Endothelial cell of umbilical vein (primary cell): Measurements from ENCODE around the gene SLC37A1. TPM values are rescaled to one million over a fixed set of nuclear protein-coding genes. Genes with fewer than 3 reads are reported as not detected.

Experiments
- BruUV-seq: library from RNA; stranded (reverse); fragments of 400-500 nt; replicated peaks from 2 replicates; lab custom pipeline; 2021; lab: Mats Ljungman, UMichigan
- CTCF ChIA-PET: fragments of 300-600, 350-600 bp; sonication (Branson Sonifier 250); formaldehyde crosslinking; loops from one replicate; lab custom pipeline; 2021; ENCODE audit warnings: antibody characterized with exemption, inconsistent platforms; lab: Charles Lee
- POLR2A ChIA-PET: fragments of 300-600, 350-600 bp; sonication (Branson Sonifier 250); formaldehyde crosslinking; loops from one replicate; lab custom pipeline; 2021; ENCODE audit warnings: antibody characterized with exemption, inconsistent platforms; lab: Charles Lee
- DNase-seq: peaks from one replicate; pipeline ENCODE4 v3.0.0-alpha.2; 2011; ENCODE audit warnings: low read depth, low spot score
- FAIRE-seq: peaks from 2 replicates; lab custom pipeline; 2011; peaks lifted over from hg19 to GRCh38; lab: Jason Lieb, UNC
- H2AFZ ChIP-seq: 2 replicates; pipeline ENCODE4 v1.6.0; 2012; ENCODE audit warnings: low read depth, low read length, control low read depth, inconsistent platforms
- H3K27ac ChIP-seq: 2 replicates; pipeline ENCODE4 v1.5.1; 2011; ENCODE audit warnings: low read depth, mild to moderate bottlenecking, control low read depth, low read length, moderate library complexity; ENCODE audit not compliant: insufficient read depth
- H3K27me3 ChIP-seq, 2 experiments: 2 replicates each; pipeline versions ENCODE4 v1.6.0 to v1.6.1; 2011; ENCODE audit warnings: low read length in 2 of 2, mixed read lengths in 1 of 2; ENCODE audit not compliant: control insufficient read depth in 2 of 2, insufficient read depth in 2 of 2
- H3K36me3 ChIP-seq, 2 experiments: 2 replicates in 1 of 2; 3 replicates in 1 of 2; pipeline ENCODE4 v1.5.1; 2011; ENCODE audit warnings: low read length in 2 of 2, mild to moderate bottlenecking in 1 of 2, moderate library complexity in 1 of 2; ENCODE audit not compliant: control insufficient read depth in 2 of 2, insufficient read depth in 2 of 2; ENCODE audit errors: extremely low read depth in 1 of 2
- H3K4me1 ChIP-seq: 3 replicates; pipeline ENCODE4 v1.5.1; 2011; ENCODE audit warnings: mild to moderate bottlenecking, low read length; ENCODE audit not compliant: control insufficient read depth, insufficient read depth; ENCODE audit errors: extremely low read depth
- H3K4me2 ChIP-seq: 2 replicates; pipeline ENCODE4 v1.6.1; 2011; ENCODE audit warnings: low read length, control low read depth, mixed read lengths; ENCODE audit not compliant: insufficient read depth
- H3K4me3 ChIP-seq, 3 experiments: fragments of 200-600 bp in 1 of 3; sonication (generic), shearing (Covaris generic) in 1 of 3; replicated peaks in 1 of 3; 2 replicates each; pipeline ENCODE4 v1.5.1; 2011 to 2016; ENCODE audit warnings: control low read depth in 3 of 3, low read length in 3 of 3, mild to moderate bottlenecking in 2 of 3, inconsistent platforms in 1 of 3, low read depth in 1 of 3, moderate library complexity in 1 of 3; ENCODE audit not compliant: insufficient read depth in 1 of 3
- H3K79me2 ChIP-seq: 2 replicates; pipeline ENCODE4 v1.6.0; 2012; ENCODE audit warnings: low read length, inconsistent platforms; ENCODE audit not compliant: control insufficient read depth, insufficient read depth
- H3K9ac ChIP-seq: replicated peaks from 2 replicates; pipeline ENCODE3; 2011; ENCODE audit warnings: low read length, control low read depth; ENCODE audit not compliant: insufficient read depth; ENCODE audit errors: extremely low read depth
- H3K9me1 ChIP-seq: replicated peaks from 3 replicates; pipeline ENCODE4 v1.6.0; 2011; ENCODE audit warnings: mild to moderate bottlenecking, low read length; ENCODE audit not compliant: control insufficient read depth, insufficient read depth; ENCODE audit errors: extremely low read depth
- H3K9me3 ChIP-seq: replicated peaks from 2 replicates; pipeline ENCODE4 v1.5.1; 2012; ENCODE audit warnings: low read length, inconsistent platforms; ENCODE audit not compliant: control insufficient read depth, insufficient read depth
- H4K20me1 ChIP-seq: replicated peaks from 2 replicates; pipeline ENCODE3; 2011; ENCODE audit warnings: mild to moderate bottlenecking, low read length; ENCODE audit not compliant: control insufficient read depth, insufficient read depth; ENCODE audit errors: extremely low read depth
- EZH2 ChIP-seq: IDR thresholded peaks from 2 replicates; pipeline ENCODE4 v1.6.1; 2012; ENCODE audit warnings: borderline replicate concordance, low read depth, mild to moderate bottlenecking, moderate library complexity, low read length, inconsistent platforms; ENCODE audit not compliant: severe bottlenecking
- FOS ChIP-seq: IDR thresholded peaks from 2 replicates; pipeline ENCODE4 v1.6.1; 2011; ENCODE audit warnings: mild to moderate bottlenecking, low read length, moderate library complexity, borderline replicate concordance; ENCODE audit not compliant: insufficient read depth
- GATA2 ChIP-seq: IDR thresholded peaks from 2 replicates; pipeline ENCODE4 v1.7.0; 2011; ENCODE audit warnings: low read depth, mild to moderate bottlenecking, moderate library complexity, mixed read lengths, low read length; ENCODE audit not compliant: insufficient read length, insufficient read depth
- JUN ChIP-seq: IDR thresholded peaks from 2 replicates; pipeline ENCODE4 v1.6.1; 2011; ENCODE audit warnings: borderline replicate concordance, low read depth; ENCODE audit not compliant: insufficient read length, insufficient read depth
- MAX ChIP-seq: IDR thresholded peaks from 2 replicates; pipeline ENCODE4 v1.6.1; 2011; ENCODE audit not compliant: insufficient read depth, insufficient read length
- MYC ChIP-seq: IDR thresholded peaks from one replicate; pipeline ENCODE4 v1.6.1; 2011; ENCODE audit warnings: mild to moderate bottlenecking, low read depth, low read length
- dilution Hi-C: fragments of 300-500 bp; cut with MboI; formaldehyde crosslinking; loops from one replicate; pipeline ENCODE4 v1.15.0; 2019; ENCODE audit warnings: low sequenced_read_pairs; ENCODE audit not compliant: extremely low pct_ligation_motif_present
- intact Hi-C: fragments of 100-400 bp; cut with micrococcal nuclease; formaldehyde crosslinking; loops from one replicate; pipeline ENCODE4 v1.10.0; 2022
- polyA plus RNA-seq, 4 experiments: library from polyadenylated mRNA; depleted of rRNA in 3 of 4; stranded (reverse) in 3 of 4; unstranded in 1 of 4; fragments of >200 nt; gene quantifications; 2 replicates each; pipeline versions ENCODE4 v1.2.1 to v1.2.3, GENCODE V29; 2011 to 2012; ENCODE audit warnings: missing spikeins in 1 of 4
- total RNA-seq: library from RNA; stranded (reverse); gene quantifications from 2 replicates; pipeline ENCODE4 v1.2.3, GENCODE V29; 2021

The SLC37A1 gene
- total and polyA plus RNA-seq, 2 donors (not counting 3 experiments of a cell fraction or from before 2014, with no cell fraction given) = 4.7 to 7.6 TPM

GRCh38 chr21:42508371-42508770, 5.3 kb upstream of the SLC37A1 start:
- H3K9me3 ChIP-seq = no peaks in the 10 kb centered on the region
- FAIRE-seq (no peak), DNase-seq (no peak)
- intact Hi-C loops (no loop called here), dilution Hi-C loops (no loop called here)
- H3K27me3 ChIP-seq = peaks cover 12% of the 10 kb centered on the region in 2 experiments
- H4K20me1 ChIP-seq = no peaks in the 10 kb centered on the region
- no peaks in the 10 kb centered on the region for H3K79me2 ChIP-seq
- peaks cover 2% of the 10 kb centered on the region for H3K4me1 ChIP-seq
- H3K9me1 ChIP-seq = no peaks in the 10 kb centered on the region
- POLR2A ChIA-PET = no interaction called here
- CTCF ChIA-PET = interaction anchor here (1.5 kb wide), 1 partner anchor 9 kb away, joined by 4 read pairs; no protein-coding TSS in a partner anchor
- H3K9ac ChIP-seq = no peak overlapping the region
- BruUV-seq = no TSS peak
- no peak overlapping the region for H3K27ac ChIP-seq
- no peak overlapping the region for H3K4me3 ChIP-seq
- H2AFZ ChIP-seq = no peak overlapping the region
- no peaks in the 10 kb centered on the region for H3K36me3 ChIP-seq
- TF ChIP-seq MYC (no peak), EZH2 (no peak), GATA2 (no peak)
- H3K4me2 ChIP-seq = no peak overlapping the region

GRCh38 chr21:42509244-42509643, 4.4 kb upstream of the SLC37A1 start:
- Histone ChIP-seq H3K27me3 (peaks cover 10 to 12% of the 10 kb centered on the region in 2 experiments), H3K9me3 (no peaks in the 10 kb centered on the region), H3K36me3 (no peaks in the 10 kb centered on the region), H3K4me3 (no peak overlapping the region), H3K9ac (no peak overlapping the region), H3K4me1 (peaks cover 2% of the 10 kb centered on the region), H3K9me1 (no peaks in the 10 kb centered on the region), H3K79me2 (no peaks in the 10 kb centered on the region), H4K20me1 (no peaks in the 10 kb centered on the region), H3K27ac (no peak overlapping the region), H2AFZ (peak overlapping the region; percentile 44), H3K4me2 (no peak overlapping the region)
- intact Hi-C loops (no loop called here), dilution Hi-C loops (no loop called here)
- ChIA-PET POLR2A (no interaction called here), CTCF (interaction anchor here (1.5 kb wide), 1 partner anchor 10 kb away, joined by 4 read pairs; no protein-coding TSS in a partner anchor)
- FAIRE-seq (no peak), DNase-seq (peak; percentile 15)
- TF ChIP-seq JUN (no peak), FOS (peak; percentile 36), MAX (no peak), EZH2 (no peak)
- no TSS peak for BruUV-seq
